GM21619 (cell line): ENCODE measurements around the gene ABR.
A peak's percentile ranks its signal among the peaks of the same experiment; 100 is the strongest.
"Not testable (repeated sequence)": the region's sequence is repeated elsewhere in the genome, so short reads cannot be mapped to it uniquely, and the experiment has no call there.

Experiments used
- ATAC-seq: cut with Tn5 transposase; IDR thresholded peaks from one replicate; pipeline ENCODE4 v1.9.1; 2021; ENCODE audit not compliant: unreplicated experiment

Gene ABR

GRCh38 chr17:995324-995723, 184.5 kb downstream of the ABR start:
- not testable (repeated sequence) for ATAC-seq

- ATAC-seq = no peak
Measured at GRCh38 chr17:992933-993332, 186.8 kb downstream of the ABR start.

GRCh38 chr17:988561-988960, 191.2 kb downstream of the ABR start:
- no peak for ATAC-seq

GRCh38 chr17:987931-988330, 191.8 kb downstream of the ABR start:
- ATAC-seq = no peak

GRCh38 chr17:986322-986929, 193.4 kb downstream of the ABR start:
- ATAC-seq = no peak

GRCh38 chr17:983921-984320, 195.9 kb downstream of the ABR start:
- ATAC-seq = no peak

GRCh38 chr17:981292-981658, 198.5 kb downstream of the ABR start:
- no peak for ATAC-seq

GRCh38 chr17:980406-981291, 199.1 kb downstream of the ABR start:
- ATAC-seq = peak; percentile 48

GRCh38 chr17:979539-980405, 200.0 kb downstream of the ABR start, which contains the start of gene NXN:
Gene NXN, minus strand, starts transcription at chr17:979776.
- ATAC-seq = peak; percentile 67

GRCh38 chr17:979212-979538, 200.6 kb downstream of the ABR start:
- ATAC-seq = no peak

- ATAC-seq = no peak
Measured at GRCh38 chr17:978103-979093, 201.4 kb downstream of the ABR start.

- ATAC-seq = no peak
Measured at GRCh38 chr17:977166-977565, 202.6 kb downstream of the ABR start.

GRCh38 chr17:976312-976711, 203.5 kb downstream of the ABR start:
- no peak for ATAC-seq

GRCh38 chr17:975371-975915, 204.3 kb downstream of the ABR start:
- ATAC-seq = no peak

- not testable (repeated sequence) for ATAC-seq
Measured at GRCh38 chr17:974778-975177, 205.0 kb downstream of the ABR start.

GRCh38 chr17:973053-973452, 206.7 kb downstream of the ABR start:
- no peak for ATAC-seq

- ATAC-seq = not testable (repeated sequence)
Measured at GRCh38 chr17:971861-972260, 207.9 kb downstream of the ABR start.

GRCh38 chr17:970364-970763, 209.4 kb downstream of the ABR start:
- no peak for ATAC-seq

GRCh38 chr17:969811-970355, 209.9 kb downstream of the ABR start:
- ATAC-seq = no peak
